Smooth muscle cell of the umbilical artery (primary cell): ENCODE measurements around the gene BRAP. TPM values are rescaled to one million over a fixed set of nuclear protein-coding genes. Genes with fewer than 3 reads are reported as not detected.

ENCODE experiments used
- total RNA-seq: library from RNA; depleted of rRNA; stranded (reverse); fragments of >200 nt; gene quantifications from 2 replicates; pipeline ENCODE4 v1.2.3, GENCODE V29; 2014

BRAP gene
- total RNA-seq, result 19.0 and 23.7 TPM in 2 replicates

GRCh38 chr12:111685811-111686573 lies at the start of gene BRAP, which contains the start of gene ACAD10:
Gene BRAP, minus strand, starts transcription at chr12:111685956. Its CDS starts 164 bp downstream, at chr12:111685792.
Gene ACAD10, plus strand, starts transcription at chr12:111686053. Its CDS starts 6,657 bp downstream, at chr12:111692710.

GRCh38 chr12:111598637-111599452 lies 86.9 kb downstream of the BRAP start, which contains the start of gene ATXN2:
Gene ATXN2, minus strand, starts transcription at chr12:111599315. Its CDS starts 281 bp downstream, at chr12:111599034.

Other genes starting within 250 kb of the BRAP start
- gene ATXN2, start 86.6 kb downstream of the BRAP start, total RNA-seq, result 23.8 and 42.6 TPM in 2 replicates
- gene ACAD10, start 97 bp upstream of the BRAP start, total RNA-seq, result 13.7 and 21.0 TPM in 2 replicates
- gene ALDH2, start 81.0 kb upstream of the BRAP start, total RNA-seq, result 24.1 and 30.3 TPM in 2 replicates
- gene MAPKAPK5, start 156.3 kb upstream of the BRAP start, total RNA-seq, result 29.1 and 41.1 TPM in 2 replicates